OCI-LY3 (cell line): Measurements from ENCODE around the gene MAD2L1BP.

Experiments
- H2AFZ ChIP-seq: fragments of 200-600, 300-600 bp; shearing (Covaris generic); 2 replicates; pipeline ENCODE4 v1.6.0; 2014; ENCODE audit warnings: antibody characterized with exemption, low read depth, low read length
- H3K27ac ChIP-seq: fragments of 200-600, 300-600 bp; sonication (generic); 2 replicates; pipeline ENCODE4 v1.5.1; 2014; ENCODE audit warnings: mild to moderate bottlenecking, low read length, moderate library complexity, mixed read lengths
- H3K27me3 ChIP-seq: fragments of 200-600, 300-600 bp; sonication (generic); 2 replicates; pipeline ENCODE4 v1.6.1; 2014; ENCODE audit warnings: low read depth, low read length, mixed read lengths
- H3K36me3 ChIP-seq: fragments of 200-600, 300-600 bp; sonication (generic); replicated peaks from 2 replicates; pipeline ENCODE3; 2014; ENCODE audit warnings: low read depth, low read length, mixed read lengths
- H3K4me1 ChIP-seq: fragments of 300-600, 200-600 bp; sonication (generic); 2 replicates; pipeline ENCODE4 v1.6.1; 2014; ENCODE audit warnings: low read length, mixed read lengths
- H3K4me2 ChIP-seq: fragments of 200-600, 300-600 bp; sonication (generic); 2 replicates; pipeline ENCODE4 v1.6.1; 2014; ENCODE audit warnings: low read length, mixed read lengths
- H3K4me3 ChIP-seq: fragments of 300-600, 200-600 bp; sonication (generic); 2 replicates; pipeline ENCODE4 v1.5.1; 2014; ENCODE audit warnings: antibody characterized with exemption, mild to moderate bottlenecking, low read length, moderate library complexity
- H3K79me2 ChIP-seq: fragments of 300-600, 200-600 bp; shearing (Covaris generic); 2 replicates; pipeline ENCODE4 v1.6.1; 2014; ENCODE audit warnings: mild to moderate bottlenecking, low read length, mixed read lengths
- H3K9ac ChIP-seq: fragments of 300-600, 200-600 bp; shearing (Covaris generic); 2 replicates; pipeline ENCODE4 v1.6.0; 2014; ENCODE audit warnings: mild to moderate bottlenecking, low read length, moderate library complexity
- H3K9me3 ChIP-seq: fragments of 200-600, 300-600 bp; shearing (Covaris generic); 2 replicates; pipeline ENCODE4 v1.6.1; 2014; ENCODE audit warnings: low read length, mixed read lengths; ENCODE audit not compliant: insufficient read depth
- H4K20me1 ChIP-seq: fragments of 200-600, 300-600 bp; sonication (generic); 2 replicates; pipeline ENCODE4 v1.6.1; 2016; ENCODE audit warnings: low read length, mixed read lengths; ENCODE audit not compliant: insufficient read depth
- EZH2phosphoT487 ChIP-seq: fragments of 200-600 bp; shearing (Covaris generic); IDR thresholded peaks from 2 replicates; pipeline ENCODE4 v1.6.1; 2018; ENCODE audit warnings: antibody characterized with exemption, mixed run types, low read depth
- TF ChIP-seq, protein P1 (sequence below): fragments of 200-600, 300-600 bp; sonication (generic); IDR thresholded peaks from 2 replicates; pipeline ENCODE4 v1.5.1; 2014; ENCODE audit warnings: antibody characterized with exemption, low read length, low read depth

The MAD2L1BP gene

DNA sequence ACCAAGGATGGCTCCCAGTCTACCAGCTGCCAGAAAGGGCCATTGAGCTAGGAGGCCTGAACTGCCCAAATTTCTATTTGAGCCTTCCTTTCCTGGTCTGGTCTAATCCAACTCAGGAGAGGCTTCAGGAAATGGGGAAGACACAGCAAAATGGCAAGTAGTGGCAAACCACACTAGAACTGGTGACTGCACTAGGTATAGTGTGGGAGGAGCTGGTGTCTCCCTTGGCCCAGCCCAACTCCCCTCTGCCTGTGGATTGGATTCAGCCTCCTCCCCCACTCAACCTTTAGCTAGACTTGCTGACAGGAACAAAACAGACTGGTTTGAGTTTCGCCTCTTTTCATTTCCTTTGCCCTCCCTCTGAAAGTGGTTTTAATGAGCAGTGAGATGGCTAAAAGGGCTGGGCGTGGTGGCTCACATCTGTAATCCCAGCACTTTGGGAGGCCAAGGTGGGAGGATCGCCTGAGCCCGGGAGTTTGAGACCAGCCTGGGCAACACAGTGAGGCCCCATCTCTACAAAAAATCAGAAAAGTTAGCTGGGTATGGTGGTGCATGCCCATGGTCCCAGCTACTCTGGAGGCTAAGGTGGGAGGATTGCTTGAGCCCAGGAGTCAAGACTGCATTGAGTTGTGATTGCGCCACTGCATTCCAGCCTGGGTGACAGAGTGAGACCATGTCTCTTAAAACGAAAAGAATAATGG, 34.4 kb downstream of the MAD2L1BP start:
- peaks cover 38% of the 10 kb centered on the region for H3K36me3 ChIP-seq
- no peak for TF ChIP-seq EZH2phosphoT487
- TF ChIP-seq, protein P1, sequence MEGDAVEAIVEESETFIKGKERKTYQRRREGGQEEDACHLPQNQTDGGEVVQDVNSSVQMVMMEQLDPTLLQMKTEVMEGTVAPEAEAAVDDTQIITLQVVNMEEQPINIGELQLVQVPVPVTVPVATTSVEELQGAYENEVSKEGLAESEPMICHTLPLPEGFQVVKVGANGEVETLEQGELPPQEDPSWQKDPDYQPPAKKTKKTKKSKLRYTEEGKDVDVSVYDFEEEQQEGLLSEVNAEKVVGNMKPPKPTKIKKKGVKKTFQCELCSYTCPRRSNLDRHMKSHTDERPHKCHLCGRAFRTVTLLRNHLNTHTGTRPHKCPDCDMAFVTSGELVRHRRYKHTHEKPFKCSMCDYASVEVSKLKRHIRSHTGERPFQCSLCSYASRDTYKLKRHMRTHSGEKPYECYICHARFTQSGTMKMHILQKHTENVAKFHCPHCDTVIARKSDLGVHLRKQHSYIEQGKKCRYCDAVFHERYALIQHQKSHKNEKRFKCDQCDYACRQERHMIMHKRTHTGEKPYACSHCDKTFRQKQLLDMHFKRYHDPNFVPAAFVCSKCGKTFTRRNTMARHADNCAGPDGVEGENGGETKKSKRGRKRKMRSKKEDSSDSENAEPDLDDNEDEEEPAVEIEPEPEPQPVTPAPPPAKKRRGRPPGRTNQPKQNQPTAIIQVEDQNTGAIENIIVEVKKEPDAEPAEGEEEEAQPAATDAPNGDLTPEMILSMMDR, result no peak
- H3K4me2 ChIP-seq, result no peak overlapping the region
- H3K4me1 ChIP-seq, result peaks cover 31% of the 10 kb centered on the region
- no peak overlapping the region for H3K4me3 ChIP-seq
- no peaks in the 10 kb centered on the region for H3K9me3 ChIP-seq
- no peak overlapping the region for H3K27ac ChIP-seq
- H4K20me1 ChIP-seq, result 0 out of 2 replicates have a peak, but pooled peaks cover 6% of the 10 kb centered on the region
- no peaks in the 10 kb centered on the region for H3K79me2 ChIP-seq
- H2AFZ ChIP-seq, result no peak overlapping the region
- H3K27me3 ChIP-seq, result no peaks in the 10 kb centered on the region
- no peak overlapping the region for H3K9ac ChIP-seq

DNA sequence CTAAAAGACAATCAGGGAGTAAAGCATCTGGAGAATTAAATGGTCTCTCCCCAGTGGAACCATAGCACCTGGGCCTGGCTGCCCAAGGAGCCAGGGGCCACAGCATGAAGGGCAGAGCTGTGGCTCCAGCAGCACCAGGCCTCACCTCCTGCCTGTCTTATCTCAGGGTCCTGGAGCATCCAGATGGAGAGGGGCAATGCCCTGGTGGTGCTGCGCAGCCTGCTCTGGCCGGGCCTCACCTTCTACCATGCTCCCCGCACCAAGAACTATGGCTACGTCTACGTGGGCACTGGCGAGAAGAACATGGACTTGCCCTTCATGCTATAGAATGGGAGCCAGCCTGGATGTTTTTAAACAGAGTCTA, 35.0 kb downstream of the MAD2L1BP start:
- H3K36me3 ChIP-seq, result peaks cover 39% of the 10 kb centered on the region
- no peak overlapping the region for H3K9ac ChIP-seq
- H3K27me3 ChIP-seq, result no peaks in the 10 kb centered on the region
- no peaks in the 10 kb centered on the region for H3K9me3 ChIP-seq
- peaks cover 31% of the 10 kb centered on the region for H3K4me1 ChIP-seq
- H2AFZ ChIP-seq, result no peak overlapping the region
- no peak overlapping the region for H3K4me2 ChIP-seq
- no peak for TF ChIP-seq EZH2phosphoT487
- TF ChIP-seq, protein P1, result no peak
- no peak overlapping the region for H3K27ac ChIP-seq
- 0 out of 2 replicates have a peak, but pooled peaks cover 6% of the 10 kb centered on the region for H4K20me1 ChIP-seq
- no peak overlapping the region for H3K4me3 ChIP-seq
- no peaks in the 10 kb centered on the region for H3K79me2 ChIP-seq

DNA sequence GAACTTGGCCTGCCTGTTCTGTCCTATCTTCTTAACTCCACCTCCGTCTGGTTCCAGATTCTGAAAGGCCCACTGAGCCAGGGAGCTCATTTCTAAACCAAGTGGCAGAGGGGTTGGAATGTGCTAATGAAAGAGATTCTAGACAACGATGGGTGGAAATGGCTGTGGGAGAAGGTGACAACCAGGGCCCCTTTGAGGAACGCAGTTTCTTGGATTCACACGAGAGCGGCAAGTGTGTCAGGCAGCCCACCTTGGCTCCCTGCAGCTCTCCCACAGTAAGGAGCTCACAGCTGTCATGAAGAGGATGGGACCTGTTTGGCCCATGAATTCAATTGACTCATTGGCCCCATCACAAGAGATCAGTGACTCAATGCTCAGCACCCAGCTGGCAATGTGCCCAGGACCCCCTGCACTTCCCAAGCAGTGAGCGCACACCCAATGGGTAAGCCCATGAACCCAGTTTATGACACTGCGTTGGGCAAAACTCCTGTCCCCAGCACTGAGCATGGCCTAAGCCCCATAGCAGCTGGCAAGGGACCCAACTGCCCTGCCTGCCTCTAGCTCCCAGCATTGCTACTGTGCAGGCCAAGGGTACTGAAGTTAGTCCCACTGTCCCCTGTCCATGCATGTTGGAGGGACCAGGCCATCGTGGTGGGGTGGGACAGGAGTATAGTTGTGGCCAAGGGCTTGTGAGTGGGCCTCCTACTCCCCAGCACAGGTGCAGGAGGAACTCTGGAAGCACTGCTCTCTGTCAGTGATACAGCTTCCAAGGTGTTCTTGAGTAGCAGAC, 35.6 kb downstream of the MAD2L1BP start:
- Histone ChIP-seq H2AFZ (no peak overlapping the region), H3K27ac (no peak overlapping the region), H3K4me2 (no peak overlapping the region), H3K9me3 (no peaks in the 10 kb centered on the region), H4K20me1 (peaks cover 8% of the 10 kb centered on the region; the same call in 1 of the 2 replicates), H3K4me3 (no peak overlapping the region), H3K9ac (no peak overlapping the region), H3K36me3 (peaks cover 42% of the 10 kb centered on the region), H3K27me3 (no peaks in the 10 kb centered on the region), H3K79me2 (no peaks in the 10 kb centered on the region), H3K4me1 (peaks cover 31% of the 10 kb centered on the region)
- TF ChIP-seq EZH2phosphoT487, result no peak
- TF ChIP-seq, protein P1, result no peak

DNA sequence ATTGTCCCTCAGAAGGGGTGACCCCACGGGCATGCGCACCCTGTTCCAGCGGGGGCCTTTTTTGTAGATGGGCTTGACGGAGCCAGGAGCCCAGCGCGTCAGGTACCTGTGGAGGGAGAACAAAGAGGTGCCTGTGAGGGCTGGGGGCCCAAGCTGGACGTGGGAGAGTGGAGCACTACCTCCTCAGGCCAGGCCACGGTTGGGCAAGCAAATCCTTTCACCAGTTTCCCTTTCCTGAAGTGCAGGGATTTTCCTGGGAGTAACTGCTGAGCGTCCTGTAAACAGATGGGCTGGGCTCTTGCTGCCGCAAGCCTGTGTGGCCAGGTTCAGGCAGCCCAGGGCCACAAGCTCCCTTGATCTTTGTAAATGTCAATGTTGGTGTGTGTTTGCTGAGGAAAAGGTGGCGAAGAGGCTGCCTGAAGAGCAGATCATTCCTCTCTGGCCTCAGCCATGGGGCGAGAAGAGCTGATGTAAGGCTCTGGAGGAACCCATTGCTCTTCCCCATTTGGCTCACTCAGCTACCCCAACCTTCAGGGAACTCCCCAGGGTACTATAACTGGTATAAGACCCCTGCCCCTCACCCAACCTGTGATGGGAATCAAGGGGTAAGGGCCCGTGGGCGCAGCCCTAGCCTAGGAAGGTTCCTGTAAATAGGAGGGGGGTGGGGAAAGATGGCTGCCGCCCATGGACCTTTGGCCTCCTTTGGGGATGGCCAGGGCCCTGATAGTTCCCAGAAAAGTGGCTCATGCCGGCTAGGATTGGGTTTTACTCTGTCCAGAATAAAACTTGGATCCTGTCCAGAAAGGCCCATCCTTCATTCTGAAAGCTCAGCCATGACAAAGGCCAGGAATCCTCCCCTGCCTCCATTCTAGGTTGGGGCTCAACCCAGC, 36.4 kb downstream of the MAD2L1BP start:
- peaks cover 29% of the 10 kb centered on the region for H3K4me1 ChIP-seq
- H3K27ac ChIP-seq, result no peak overlapping the region
- H3K4me3 ChIP-seq, result no peak overlapping the region
- peaks cover 13% of the 10 kb centered on the region; the same call in 1 of the 2 replicates for H4K20me1 ChIP-seq
- H3K27me3 ChIP-seq, result no peaks in the 10 kb centered on the region
- no peaks in the 10 kb centered on the region for H3K79me2 ChIP-seq
- H3K4me2 ChIP-seq, result no peak overlapping the region
- no peaks in the 10 kb centered on the region for H3K9me3 ChIP-seq
- no peak for TF ChIP-seq EZH2phosphoT487
- TF ChIP-seq, protein P1, result no peak
- H3K9ac ChIP-seq, result no peak overlapping the region
- H2AFZ ChIP-seq, result no peak overlapping the region
- peaks cover 50% of the 10 kb centered on the region for H3K36me3 ChIP-seq
